HG02852 (cell line): ENCODE results near the gene YWHAG.
"Not testable (repeated sequence)": the region's sequence is repeated elsewhere in the genome, so short reads cannot be mapped to it uniquely, and the experiment has no call there.

ENCODE experiments used
- ATAC-seq: cut with Tn5 transposase; IDR thresholded peaks from one replicate; pipeline ENCODE4 v1.9.1; 2021; ENCODE audit warnings: mild to moderate bottlenecking, moderate library complexity; ENCODE audit not compliant: unreplicated experiment

Gene YWHAG

GRCh38 chr7:76301000-76301399, 57.8 kb downstream of the YWHAG start:
- no peak for ATAC-seq

- no peak for ATAC-seq
These were observed 58.5 kb downstream of the YWHAG start for GRCh38 chr7:76300166-76300731.

- no peak for ATAC-seq
These were observed 61.7 kb downstream of the YWHAG start for GRCh38 chr7:76296743-76297740.

- ATAC-seq: no peak
These were observed 64.3 kb downstream of the YWHAG start for GRCh38 chr7:76294344-76295024.

GRCh38 chr7:76293407-76293901, 65.3 kb downstream of the YWHAG start:
- no peak for ATAC-seq

GRCh38 chr7:76292911-76293310, 65.9 kb downstream of the YWHAG start:
- not testable (repeated sequence) for ATAC-seq

GRCh38 chr7:76292213-76292573, 66.6 kb downstream of the YWHAG start:
- no peak for ATAC-seq

GRCh38 chr7:76291351-76292212, 67.2 kb downstream of the YWHAG start:
- peak; percentile 74 for ATAC-seq

GRCh38 chr7:76290847-76291350, 67.9 kb downstream of the YWHAG start:
- ATAC-seq: not testable (repeated sequence)

GRCh38 chr7:76286842-76287403, 71.9 kb downstream of the YWHAG start:
- ATAC-seq: no peak

GRCh38 chr7:76285604-76286374, 73.0 kb downstream of the YWHAG start:
- no peak for ATAC-seq

GRCh38 chr7:76283254-76284159, 75.3 kb downstream of the YWHAG start:
- ATAC-seq: no peak

- ATAC-seq: no peak
These were observed 76.2 kb downstream of the YWHAG start for GRCh38 chr7:76282344-76283253.

GRCh38 chr7:76281706-76282343, 77.0 kb downstream of the YWHAG start:
- ATAC-seq: no peak

GRCh38 chr7:76281006-76281705, 77.6 kb downstream of the YWHAG start:
- ATAC-seq: no peak

- ATAC-seq: no peak
These were observed 78.4 kb downstream of the YWHAG start for GRCh38 chr7:76280408-76280807.
